GM12878 (cell line): ENCODE measurements around the gene RGL1.

Source experiments
- CBX3 ChIP-seq: fragments of 200-600 bp; sonication (generic); IDR thresholded peaks from 2 replicates; pipeline ENCODE4 v1.6.1; 2016; ENCODE audit warnings: low read depth, borderline replicate concordance
- EZH2 ChIP-seq: IDR thresholded peaks from 2 replicates; pipeline ENCODE4 v1.6.1; 2012; ENCODE audit warnings: low read depth, mild to moderate bottlenecking, control low read depth, inconsistent platforms, low read length, borderline replicate concordance; ENCODE audit not compliant: control insufficient read depth
- HCFC1 ChIP-seq: fragments of 150-350 bp; IDR thresholded peaks from 2 replicates; pipeline ENCODE4 v1.6.1; 2014; ENCODE audit warnings: low read length
- IKZF2 ChIP-seq, 2 experiments: fragments of 450-650 bp; IDR thresholded peaks; 2 replicates each; pipeline ENCODE4 v1.6.1; 2017; ENCODE audit warnings: mild to moderate bottlenecking in 2 of 2, moderate library complexity in 2 of 2
- SP1 ChIP-seq: IDR thresholded peaks from one replicate; pipeline ENCODE4 v1.6.1; 2011; ENCODE audit warnings: low read depth, low read length
- SPI1 ChIP-seq: IDR thresholded peaks from 2 replicates; pipeline ENCODE4 v1.6.1; 2011; ENCODE audit warnings: low read depth, mild to moderate bottlenecking, low read length, moderate library complexity, borderline replicate concordance; ENCODE audit not compliant: insufficient read depth
- YBX1 ChIP-seq: fragments of 450-650 bp; IDR thresholded peaks from 2 replicates; pipeline ENCODE4 v1.6.1; 2016; ENCODE audit warnings: antibody characterized with exemption
- TF ChIP-seq, protein P1 (sequence below), 3 experiments: IDR thresholded peaks in 2 of 3; conservative IDR thresholded peaks in 1 of 3; 2 replicates each; pipeline ENCODE4 v1.5.1; 2011; ENCODE audit warnings: low read depth in 3 of 3, low read length in 3 of 3, mild to moderate bottlenecking in 3 of 3, control low read depth in 2 of 3, moderate library complexity in 2 of 3, inconsistent platforms in 1 of 3, mixed read lengths in 1 of 3; ENCODE audit not compliant: control insufficient read depth in 2 of 3, insufficient read depth in 1 of 3; ENCODE audit errors: extremely low read depth in 1 of 3

DNA sequence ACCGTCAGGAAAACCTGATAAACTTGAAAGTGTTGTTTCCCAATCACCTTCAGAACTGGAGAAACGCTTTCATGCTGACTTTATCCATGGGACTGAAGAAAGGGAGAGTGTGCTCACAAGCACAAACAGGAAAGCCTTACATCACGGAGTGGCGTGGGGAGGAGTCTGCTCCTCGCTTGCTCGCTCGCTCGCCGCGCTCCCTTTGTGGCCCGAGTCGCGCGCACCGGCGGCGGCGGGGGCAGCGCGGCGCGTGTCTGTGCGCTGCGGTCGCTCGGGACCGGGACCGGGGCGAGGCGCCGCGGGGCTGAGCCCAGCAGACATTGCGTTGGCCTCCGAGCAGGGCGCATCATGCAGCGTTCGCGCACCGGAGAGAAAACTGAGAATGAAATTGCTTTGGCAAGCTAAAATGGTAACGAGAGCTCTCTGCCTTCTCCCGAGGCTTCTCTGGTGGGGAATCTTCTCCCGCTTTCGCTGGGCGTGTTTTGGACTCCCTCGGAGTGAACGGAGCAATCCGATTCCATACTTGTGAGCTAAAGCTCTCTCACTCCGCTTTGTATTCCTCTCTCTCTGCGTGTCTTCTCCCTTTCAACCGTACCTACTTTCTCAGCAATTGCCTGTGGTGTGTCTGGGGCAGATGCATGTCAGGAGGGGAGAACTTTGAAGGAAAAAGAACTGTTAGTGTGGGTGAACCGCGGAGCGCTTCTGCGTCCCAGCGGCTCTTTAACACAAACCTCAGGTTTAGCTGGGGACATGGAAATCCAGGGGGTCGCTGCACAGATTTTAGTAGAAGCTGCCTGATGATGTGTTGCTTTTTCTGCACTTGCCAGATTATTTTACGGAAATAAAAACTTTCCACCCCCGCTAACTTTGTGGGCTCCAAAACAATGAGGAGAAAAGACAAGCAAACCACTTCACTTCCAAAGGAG lies at the start of gene RGL1:
- TF ChIP-seq, protein P1, sequence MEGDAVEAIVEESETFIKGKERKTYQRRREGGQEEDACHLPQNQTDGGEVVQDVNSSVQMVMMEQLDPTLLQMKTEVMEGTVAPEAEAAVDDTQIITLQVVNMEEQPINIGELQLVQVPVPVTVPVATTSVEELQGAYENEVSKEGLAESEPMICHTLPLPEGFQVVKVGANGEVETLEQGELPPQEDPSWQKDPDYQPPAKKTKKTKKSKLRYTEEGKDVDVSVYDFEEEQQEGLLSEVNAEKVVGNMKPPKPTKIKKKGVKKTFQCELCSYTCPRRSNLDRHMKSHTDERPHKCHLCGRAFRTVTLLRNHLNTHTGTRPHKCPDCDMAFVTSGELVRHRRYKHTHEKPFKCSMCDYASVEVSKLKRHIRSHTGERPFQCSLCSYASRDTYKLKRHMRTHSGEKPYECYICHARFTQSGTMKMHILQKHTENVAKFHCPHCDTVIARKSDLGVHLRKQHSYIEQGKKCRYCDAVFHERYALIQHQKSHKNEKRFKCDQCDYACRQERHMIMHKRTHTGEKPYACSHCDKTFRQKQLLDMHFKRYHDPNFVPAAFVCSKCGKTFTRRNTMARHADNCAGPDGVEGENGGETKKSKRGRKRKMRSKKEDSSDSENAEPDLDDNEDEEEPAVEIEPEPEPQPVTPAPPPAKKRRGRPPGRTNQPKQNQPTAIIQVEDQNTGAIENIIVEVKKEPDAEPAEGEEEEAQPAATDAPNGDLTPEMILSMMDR (IDR thresholded peaks at IDR 0.05 in 2 of 3, conservative IDR thresholded peaks at IDR 0.05 in 1 of 3; ENCODE audit: control insufficient read depth in 2 of 3, extremely low read depth in 1 of 3, insufficient read depth in 1 of 3, low read depth in 3 of 3, low read length in 3 of 3), result no peak
- TF ChIP-seq EZH2, result no peak
- TF ChIP-seq SP1, result no peak
- no peak for TF ChIP-seq YBX1
- TF ChIP-seq SPI1, result no peak
- TF ChIP-seq HCFC1, result no peak
- TF ChIP-seq IKZF2 (IDR thresholded peaks at IDR 0.05), result no peak; a peak in 2 of 4 replicates
- TF ChIP-seq CBX3, result no peak
